Astrocyte (in vitro differentiated cells and primary cell): Measurements from ENCODE around the gene CANX. TPM values are rescaled to one million over a fixed set of nuclear protein-coding genes. Genes with fewer than 3 reads are reported as not detected.
A peak's percentile ranks its signal among the peaks of the same experiment; 100 is the strongest.
"Not testable (repeated sequence)": the region's sequence is repeated elsewhere in the genome, so short reads cannot be mapped to it uniquely, and the experiment has no call there.

Source experiments
- DNase-seq: peaks from one replicate; pipeline ENCODE4 v3.0.0-alpha.2; 2010; ENCODE audit warnings: low read depth
- FAIRE-seq: peaks from 2 replicates; lab custom pipeline; 2011; peaks lifted over from hg19 to GRCh38; lab: Jason Lieb, UNC
- H2AFZ ChIP-seq: 2 replicates; pipeline ENCODE4 v1.6.0; 2012; ENCODE audit warnings: low read depth, low read length, inconsistent platforms
- H3K27ac ChIP-seq: 2 replicates; pipeline ENCODE4 v1.5.1; 2011; ENCODE audit warnings: low read depth, low read length, inconsistent platforms
- H3K27me3 ChIP-seq: 2 replicates; pipeline ENCODE4 v1.6.0; 2011; ENCODE audit warnings: low read length, inconsistent platforms; ENCODE audit not compliant: insufficient read depth
- H3K36me3 ChIP-seq: 2 replicates; pipeline ENCODE4 v1.5.1; 2011; ENCODE audit warnings: low read length, inconsistent platforms; ENCODE audit not compliant: insufficient read depth
- H3K4me1 ChIP-seq: 2 replicates; pipeline ENCODE4 v1.5.1; 2011; ENCODE audit warnings: low read length, inconsistent platforms; ENCODE audit not compliant: insufficient read depth
- H3K4me2 ChIP-seq: 2 replicates; pipeline ENCODE4 v1.6.0; 2012; ENCODE audit warnings: low read length, inconsistent platforms
- H3K4me3 ChIP-seq: 2 replicates; pipeline ENCODE4 v1.5.1; 2011; ENCODE audit warnings: low read depth, mild to moderate bottlenecking, low read length, inconsistent platforms; ENCODE audit not compliant: insufficient read depth
- H3K79me2 ChIP-seq: 2 replicates; pipeline ENCODE4 v1.6.0; 2012; ENCODE audit warnings: mild to moderate bottlenecking, low read length, inconsistent platforms; ENCODE audit not compliant: insufficient read depth
- H3K9ac ChIP-seq: 2 replicates; pipeline ENCODE4 v1.6.0; 2012; ENCODE audit warnings: mild to moderate bottlenecking, low read length, inconsistent platforms
- H3K9me3 ChIP-seq: 2 replicates; pipeline ENCODE4 v1.5.1; 2012; ENCODE audit warnings: low read depth, mild to moderate bottlenecking, low read length, inconsistent platforms; ENCODE audit not compliant: insufficient read depth
- H4K20me1 ChIP-seq: 2 replicates; pipeline ENCODE4 v1.6.0; 2012; ENCODE audit warnings: low read length, inconsistent platforms; ENCODE audit not compliant: insufficient read depth
- H3K27ac Mint-ChIP-seq: one replicate; pipeline ENCODE4 v1.8.0; 2021; ENCODE audit warnings: mild to moderate bottlenecking, mixed read lengths; ENCODE audit not compliant: unreplicated experiment
- H3K27me3 Mint-ChIP-seq: one replicate; pipeline ENCODE4 v1.8.0; 2021; ENCODE audit warnings: low read depth, mixed read lengths; ENCODE audit not compliant: unreplicated experiment
- H3K36me3 Mint-ChIP-seq: one replicate; pipeline ENCODE4 v1.8.0; 2021; ENCODE audit warnings: low read depth, mixed read lengths; ENCODE audit not compliant: unreplicated experiment
- H3K4me1 Mint-ChIP-seq: one replicate; pipeline ENCODE4 v1.8.0; 2021; ENCODE audit warnings: low read depth, mixed read lengths; ENCODE audit not compliant: unreplicated experiment
- H3K4me3 Mint-ChIP-seq: one replicate; pipeline ENCODE4 v1.8.0; 2021; ENCODE audit warnings: mild to moderate bottlenecking, moderate library complexity, mixed read lengths; ENCODE audit not compliant: unreplicated experiment
- H3K9me3 Mint-ChIP-seq: one replicate; pipeline ENCODE4 v1.8.0; 2021; ENCODE audit warnings: mild to moderate bottlenecking, mixed read lengths; ENCODE audit not compliant: unreplicated experiment
- EZH2 ChIP-seq: IDR thresholded peaks from 2 replicates; pipeline ENCODE4 v1.6.1; 2012; ENCODE audit warnings: mild to moderate bottlenecking, low read length, inconsistent platforms; ENCODE audit not compliant: insufficient read depth
- total RNA-seq: library from RNA; stranded (reverse); gene quantifications from 2 replicates; pipeline ENCODE4 v1.2.1, GENCODE V29; 2021
- TF ChIP-seq, protein P1 (sequence below): IDR thresholded peaks from 2 replicates; pipeline ENCODE4 v1.5.1; 2011; ENCODE audit warnings: low read depth, mild to moderate bottlenecking, inconsistent platforms, low read length, moderate library complexity; ENCODE audit not compliant: insufficient read depth

Gene CANX
- total RNA-seq, 1 donor from 2014 or later, result 792 TPM

DNA sequence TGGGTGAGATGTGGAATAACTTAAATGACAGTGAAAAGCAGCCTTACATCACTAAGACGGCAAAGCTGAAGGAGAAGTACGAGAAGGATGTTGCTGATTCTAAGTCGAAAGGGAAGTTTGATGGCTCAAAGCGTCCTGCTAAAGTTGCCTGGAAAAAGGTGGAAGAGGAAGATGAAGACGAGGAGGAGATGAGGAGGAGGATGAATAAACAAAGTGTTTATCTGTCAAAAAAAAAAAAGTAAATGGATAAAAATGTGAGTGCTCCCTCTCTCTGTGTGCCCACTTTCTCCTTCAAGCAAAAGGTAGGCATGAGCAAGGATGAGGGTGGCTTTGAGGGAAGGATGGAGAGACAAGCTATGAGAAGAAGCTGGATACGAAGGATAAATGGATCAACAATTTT, 4.2 kb upstream of the CANX start:
- no peak overlapping the region for H3K27ac Mint-ChIP-seq
- H3K4me3 ChIP-seq, result no peak overlapping the region

DNA sequence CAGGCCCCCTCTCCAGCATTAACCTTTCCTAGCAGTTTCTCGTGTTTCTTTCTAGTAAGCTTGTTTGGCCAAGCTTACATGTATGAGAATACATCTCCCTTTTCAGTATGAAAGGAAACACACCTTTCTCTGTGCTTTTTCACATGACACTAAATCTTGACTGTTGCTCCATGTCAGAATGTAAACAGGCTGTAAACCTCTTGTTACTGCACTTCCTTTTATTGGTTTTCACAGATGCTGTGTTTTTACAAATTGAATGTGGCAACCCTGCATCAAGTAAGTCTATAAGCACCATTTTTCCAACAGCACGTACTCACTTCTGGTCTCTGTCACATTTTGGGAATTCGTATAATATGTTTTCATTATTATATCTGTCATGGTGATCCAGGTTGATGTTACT, 2.2 kb upstream of the CANX start:
- H3K27ac Mint-ChIP-seq, result no peak overlapping the region
- Histone ChIP-seq H3K4me2 (no peak overlapping the region), H3K27me3 (no peaks in the 10 kb centered on the region), H3K36me3 (no peaks in the 10 kb centered on the region), H2AFZ (no peak overlapping the region), H3K9ac (no peak overlapping the region), H3K9me3 (no peaks in the 10 kb centered on the region), H3K79me2 (peaks cover 33% of the 10 kb centered on the region), H3K27ac (no peak overlapping the region), H3K4me1 (peaks cover 5% of the 10 kb centered on the region), H4K20me1 (peaks cover 24% of the 10 kb centered on the region), H3K4me3 (no peak overlapping the region)
- no peak for FAIRE-seq
- no peaks in the 10 kb centered on the region for H3K9me3 Mint-ChIP-seq
- TF ChIP-seq, protein P1, sequence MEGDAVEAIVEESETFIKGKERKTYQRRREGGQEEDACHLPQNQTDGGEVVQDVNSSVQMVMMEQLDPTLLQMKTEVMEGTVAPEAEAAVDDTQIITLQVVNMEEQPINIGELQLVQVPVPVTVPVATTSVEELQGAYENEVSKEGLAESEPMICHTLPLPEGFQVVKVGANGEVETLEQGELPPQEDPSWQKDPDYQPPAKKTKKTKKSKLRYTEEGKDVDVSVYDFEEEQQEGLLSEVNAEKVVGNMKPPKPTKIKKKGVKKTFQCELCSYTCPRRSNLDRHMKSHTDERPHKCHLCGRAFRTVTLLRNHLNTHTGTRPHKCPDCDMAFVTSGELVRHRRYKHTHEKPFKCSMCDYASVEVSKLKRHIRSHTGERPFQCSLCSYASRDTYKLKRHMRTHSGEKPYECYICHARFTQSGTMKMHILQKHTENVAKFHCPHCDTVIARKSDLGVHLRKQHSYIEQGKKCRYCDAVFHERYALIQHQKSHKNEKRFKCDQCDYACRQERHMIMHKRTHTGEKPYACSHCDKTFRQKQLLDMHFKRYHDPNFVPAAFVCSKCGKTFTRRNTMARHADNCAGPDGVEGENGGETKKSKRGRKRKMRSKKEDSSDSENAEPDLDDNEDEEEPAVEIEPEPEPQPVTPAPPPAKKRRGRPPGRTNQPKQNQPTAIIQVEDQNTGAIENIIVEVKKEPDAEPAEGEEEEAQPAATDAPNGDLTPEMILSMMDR, result no peak
- no peak for TF ChIP-seq EZH2
- no peaks in the 10 kb centered on the region for H3K4me1 Mint-ChIP-seq
- H3K27me3 Mint-ChIP-seq, result no peaks in the 10 kb centered on the region
- no peaks in the 10 kb centered on the region for H3K36me3 Mint-ChIP-seq
- no peak overlapping the region for H3K4me3 Mint-ChIP-seq
- no peak for DNase-seq

More for the DNA sequence above, 4.2 kb upstream of the CANX start:
- Histone ChIP-seq H3K27ac (no peak overlapping the region), H4K20me1 (peaks cover 4% of the 10 kb centered on the region), H3K36me3 (no peaks in the 10 kb centered on the region), H2AFZ (no peak overlapping the region), H3K79me2 (peaks cover 13% of the 10 kb centered on the region), H3K9me3 (no peaks in the 10 kb centered on the region), H3K4me2 (no peak overlapping the region), H3K4me1 (peaks cover 5% of the 10 kb centered on the region), H3K27me3 (no peaks in the 10 kb centered on the region), H3K9ac (no peak overlapping the region)
- no peaks in the 10 kb centered on the region for H3K27me3 Mint-ChIP-seq
- FAIRE-seq (no peak), DNase-seq (no peak)
- H3K4me1 Mint-ChIP-seq, result no peaks in the 10 kb centered on the region
- H3K36me3 Mint-ChIP-seq, result no peaks in the 10 kb centered on the region
- peak overlapping the region; percentile 41 for H3K4me3 Mint-ChIP-seq
- H3K9me3 Mint-ChIP-seq, result no peaks in the 10 kb centered on the region
- no peak for TF ChIP-seq EZH2
- TF ChIP-seq, protein P1, result no peak

DNA sequence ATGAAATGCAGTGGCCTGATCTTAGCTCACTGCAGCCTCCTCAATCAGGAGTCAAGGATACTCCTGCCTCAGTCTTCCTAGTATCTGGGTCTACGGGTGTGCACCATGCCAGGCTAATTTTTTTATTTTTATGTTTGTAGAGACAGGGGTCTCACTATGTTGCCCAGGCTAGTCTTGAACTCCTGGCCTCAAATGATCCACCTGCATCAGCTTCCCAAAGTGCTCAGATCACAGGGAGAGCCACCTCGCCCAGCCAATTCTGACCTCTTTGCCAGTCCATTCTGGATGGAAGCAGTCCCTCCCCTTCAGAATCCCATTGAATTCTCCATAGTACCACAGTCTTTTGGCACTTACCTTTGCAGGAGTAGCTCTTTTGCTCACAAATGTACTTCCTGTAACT, 1.7 kb upstream of the CANX start:
- no peak overlapping the region for H3K4me3 ChIP-seq
- H3K27me3 ChIP-seq, result no peaks in the 10 kb centered on the region
- H3K9ac ChIP-seq, result no peak overlapping the region
- H4K20me1 ChIP-seq, result peaks cover 29% of the 10 kb centered on the region
- no peak overlapping the region for H2AFZ ChIP-seq
- Mint-ChIP-seq H3K36me3 (no peaks in the 10 kb centered on the region), H3K9me3 (no peaks in the 10 kb centered on the region), H3K4me3 (peak overlapping the region; percentile 100), H3K27ac (peak overlapping the region; percentile 97), H3K27me3 (no peaks in the 10 kb centered on the region), H3K4me1 (no peaks in the 10 kb centered on the region)
- no peaks in the 10 kb centered on the region for H3K36me3 ChIP-seq
- peaks cover 5% of the 10 kb centered on the region for H3K4me1 ChIP-seq
- no peak overlapping the region for H3K27ac ChIP-seq
- DNase-seq (no peak), FAIRE-seq (no peak)
- peaks cover 38% of the 10 kb centered on the region for H3K79me2 ChIP-seq
- TF ChIP-seq EZH2, result no peak
- TF ChIP-seq, protein P1, result no peak
- H3K4me2 ChIP-seq, result peak overlapping the region; percentile 92
- no peaks in the 10 kb centered on the region for H3K9me3 ChIP-seq

DNA sequence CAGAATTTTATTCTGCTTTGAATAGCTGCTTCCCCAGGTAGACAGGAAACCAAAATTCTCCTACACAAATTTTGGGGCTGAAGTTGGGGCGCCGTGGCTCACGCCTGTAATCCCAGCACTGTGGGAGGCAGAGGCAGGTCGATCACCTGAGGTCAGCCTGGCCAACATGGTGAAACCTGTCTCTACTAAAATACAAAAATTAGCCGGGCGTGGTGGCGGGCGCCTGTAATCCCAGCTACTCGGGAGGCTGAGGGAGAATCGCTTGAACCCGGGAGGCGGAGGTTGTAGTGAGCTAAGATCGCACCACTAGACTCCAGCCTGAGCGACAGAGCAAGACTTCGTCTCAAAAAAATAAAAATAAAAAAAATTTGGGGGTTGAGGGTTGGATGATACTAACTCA, 1.2 kb upstream of the CANX start:
- Histone ChIP-seq H4K20me1 (peaks cover 33% of the 10 kb centered on the region), H3K79me2 (peaks cover 42% of the 10 kb centered on the region), H3K9ac (peak overlapping the region; percentile 95), H3K4me2 (peak overlapping the region; percentile 92), H3K27ac (peak overlapping the region; percentile 96), H3K4me3 (peak overlapping the region; percentile 75)
- H3K4me1 Mint-ChIP-seq, H3K4me1 ChIP-seq, H3K27me3 Mint-ChIP-seq, H3K27me3 ChIP-seq, DNase-seq, H2AFZ ChIP-seq, H3K36me3 Mint-ChIP-seq, H3K36me3 ChIP-seq, H3K9me3 ChIP-seq, H3K9me3 Mint-ChIP-seq, FAIRE-seq: not testable (repeated sequence)
- peak overlapping the region; percentile 100 for H3K4me3 Mint-ChIP-seq
- H3K27ac Mint-ChIP-seq, result peak overlapping the region; percentile 97
